Suprapubic skin (tissue), 3 donors: ENCODE data around the gene WNT6.

ENCODE experiments used
- POLR2A ChIP-seq, 2 donors: fragments of 450-650 bp; IDR thresholded peaks; one replicate each; pipeline ENCODE4 v1.6.1; 2017; ENCODE audit warnings: antibody characterized with exemption in 2 of 2, mild to moderate bottlenecking in 2 of 2, moderate library complexity in 2 of 2
- TF ChIP-seq, protein P1 (sequence below), 2 donors: fragments of 200-600 bp in 1 of 2; fragments of 450-650 bp in 1 of 2; sonication (generic) in 1 of 2; IDR thresholded peaks; one replicate each; pipeline ENCODE4 v1.5.1; 2016 to 2019; ENCODE audit warnings: antibody characterized with exemption in 2 of 2, mild to moderate bottlenecking in 1 of 2, moderate library complexity in 1 of 2

GRCh38 chr2:218878486-218878885 lies 18.9 kb downstream of the WNT6 start:
- TF ChIP-seq, protein P1, sequence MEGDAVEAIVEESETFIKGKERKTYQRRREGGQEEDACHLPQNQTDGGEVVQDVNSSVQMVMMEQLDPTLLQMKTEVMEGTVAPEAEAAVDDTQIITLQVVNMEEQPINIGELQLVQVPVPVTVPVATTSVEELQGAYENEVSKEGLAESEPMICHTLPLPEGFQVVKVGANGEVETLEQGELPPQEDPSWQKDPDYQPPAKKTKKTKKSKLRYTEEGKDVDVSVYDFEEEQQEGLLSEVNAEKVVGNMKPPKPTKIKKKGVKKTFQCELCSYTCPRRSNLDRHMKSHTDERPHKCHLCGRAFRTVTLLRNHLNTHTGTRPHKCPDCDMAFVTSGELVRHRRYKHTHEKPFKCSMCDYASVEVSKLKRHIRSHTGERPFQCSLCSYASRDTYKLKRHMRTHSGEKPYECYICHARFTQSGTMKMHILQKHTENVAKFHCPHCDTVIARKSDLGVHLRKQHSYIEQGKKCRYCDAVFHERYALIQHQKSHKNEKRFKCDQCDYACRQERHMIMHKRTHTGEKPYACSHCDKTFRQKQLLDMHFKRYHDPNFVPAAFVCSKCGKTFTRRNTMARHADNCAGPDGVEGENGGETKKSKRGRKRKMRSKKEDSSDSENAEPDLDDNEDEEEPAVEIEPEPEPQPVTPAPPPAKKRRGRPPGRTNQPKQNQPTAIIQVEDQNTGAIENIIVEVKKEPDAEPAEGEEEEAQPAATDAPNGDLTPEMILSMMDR (IDR thresholded peaks at IDR 0.05), result no peak
- no peak for TF ChIP-seq POLR2A (IDR thresholded peaks at IDR 0.05)
